A549 (cell line): ENCODE results near the gene ABCA4. TPM values are rescaled to one million over a fixed set of nuclear protein-coding genes. Genes with fewer than 3 reads are reported as not detected.

ENCODE experiments used
- ATAC-seq, 2 experiments: fragments of 200-7000 bp in 1 of 2; fragments of >200 bp in 1 of 2; cut with Nextera tagmentation in 1 of 2; cut with Tn5 transposase in 1 of 2; 3 replicates each; pipeline versions ENCODE4 v1.8.0 to v1.9.1; 2018 to 2020; ENCODE audit warnings: mild to moderate bottlenecking in 1 of 2, moderate library complexity in 1 of 2
- CTCF ChIA-PET: fragments of 300-600 bp; sonication (Branson Sonifier 250); formaldehyde crosslinking; extraction: SDS; loops from one replicate; lab custom pipeline; 2021; ENCODE audit warnings: antibody characterized with exemption, inconsistent platforms; lab: Yijun Ruan, JAX
- POLR2A ChIA-PET: fragments of 350-600 bp; formaldehyde crosslinking; extraction: SDS; loops from one replicate; lab custom pipeline; 2021; ENCODE audit warnings: antibody characterized with exemption, inconsistent platforms; lab: Yijun Ruan, JAX
- DNase-seq, 2 experiments: peaks; one replicate each; pipeline versions ENCODE4 v3.0.0 to v3.0.0-alpha.2; 2011 to 2016; ENCODE audit warnings: low read depth in 1 of 2, low spot score in 1 of 2
- FAIRE-seq: peaks from 2 replicates; lab custom pipeline; 2011; peaks lifted over from hg19 to GRCh38; lab: Jason Lieb, UNC
- H3K27ac ChIP-seq, 2 experiments: fragments of >200 bp; sonication (Bioruptor Twin); formaldehyde crosslinking; 3 replicates each; pipeline ENCODE4 v1.5.1; 2016 to 2017
- H3K4me1 ChIP-seq: fragments of >200 bp; sonication (Bioruptor Twin); formaldehyde crosslinking; 3 replicates; pipeline ENCODE4 v1.6.1; 2016
- H3K4me2 ChIP-seq: fragments of >200 bp; sonication (Bioruptor Twin); formaldehyde crosslinking; 3 replicates; pipeline ENCODE4 v1.6.1; 2016
- H3K4me3 ChIP-seq: fragments of >200 bp; sonication (Bioruptor Twin); formaldehyde crosslinking; 3 replicates; pipeline ENCODE4 v1.5.1; 2016
- H3K9me3 ChIP-seq: fragments of >200 bp; sonication (Bioruptor Twin); formaldehyde crosslinking; 3 replicates; pipeline ENCODE4 v1.6.1; 2016
- CBX2 ChIP-seq: fragments of 200-600 bp; sonication (generic); IDR thresholded peaks from 2 replicates; pipeline ENCODE4 v1.6.1; 2016; ENCODE audit warnings: low read depth, mild to moderate bottlenecking, borderline replicate concordance
- CBX8 ChIP-seq: fragments of 200-600 bp; sonication (generic); IDR thresholded peaks from 2 replicates; pipeline ENCODE4 v1.6.1; 2016
- EP300 ChIP-seq, 2 experiments: fragments of >200 bp; sonication (Bioruptor Twin); formaldehyde crosslinking; IDR thresholded peaks; 2 replicates in 1 of 2; 3 replicates in 1 of 2; pipeline ENCODE4 v1.6.1; 2016 to 2017
- GATA3 ChIP-seq: IDR thresholded peaks from 2 replicates; pipeline ENCODE4 v1.6.1; 2012; ENCODE audit warnings: borderline replicate concordance
- HOXA7 ChIP-seq: fragments of 250-450 bp; sonication (Bioruptor Pico); IDR thresholded peaks from 2 replicates; pipeline ENCODE4 v1.5.0; 2020; ENCODE audit warnings: mild to moderate bottlenecking, moderate library complexity
- JUN ChIP-seq, 2 experiments: fragments of >200 bp; sonication (Bioruptor Twin); formaldehyde crosslinking; IDR thresholded peaks; 2 replicates in 1 of 2; 3 replicates in 1 of 2; pipeline ENCODE4 v1.6.1; 2016 to 2017
- JUNB ChIP-seq: fragments of >200 bp; sonication (Bioruptor Twin); formaldehyde crosslinking; IDR thresholded peaks from 2 replicates; pipeline ENCODE4 v1.6.1; 2016
- KDM5A ChIP-seq: fragments of 200-600 bp; sonication (generic); IDR thresholded peaks from 2 replicates; pipeline ENCODE4 v1.6.1; 2016; ENCODE audit warnings: antibody characterized with exemption, mild to moderate bottlenecking
- MAFK ChIP-seq: fragments of 450-650 bp; IDR thresholded peaks from 2 replicates; pipeline ENCODE4 v1.6.1; 2014; ENCODE audit not compliant: partially characterized antibody
- NPAS2 ChIP-seq: fragments of 250-450 bp; sonication (Bioruptor Pico); IDR thresholded peaks from 2 replicates; pipeline ENCODE4 v1.8.0; 2022; ENCODE audit warnings: mild to moderate bottlenecking, moderate library complexity, borderline replicate concordance
- NR3C1 ChIP-seq: fragments of >200 bp; sonication (Bioruptor Twin); formaldehyde crosslinking; IDR thresholded peaks from 3 replicates; pipeline ENCODE4 v1.6.1; 2017
- PHF8 ChIP-seq: fragments of 200-600 bp; sonication (generic); IDR thresholded peaks from 2 replicates; pipeline ENCODE4 v1.6.1; 2016; ENCODE audit warnings: low read depth, mild to moderate bottlenecking, antibody characterized with exemption, moderate library complexity, borderline replicate concordance
- RAD21 ChIP-seq, 2 experiments: fragments of >200 bp in 1 of 2; sonication (Bioruptor Twin) in 1 of 2; formaldehyde crosslinking in 1 of 2; IDR thresholded peaks in 1 of 2; conservative IDR thresholded peaks in 1 of 2; 2 replicates in 1 of 2; 3 replicates in 1 of 2; pipeline ENCODE4 v1.6.1; 2012 to 2018; ENCODE audit warnings: inconsistent platforms in 1 of 2
- RNF2 ChIP-seq: fragments of 200-600 bp; sonication (generic); IDR thresholded peaks from 2 replicates; pipeline ENCODE4 v1.6.1; 2016; ENCODE audit warnings: low read depth, mild to moderate bottlenecking, antibody characterized with exemption, moderate library complexity, borderline replicate concordance
- WGBS: methylation state at CpG from one replicate; pipeline ENCODE4 v1.1.6; 2017; ENCODE audit errors: missing lambda C conversion rate; 5-methylcytosine and 5-hydroxymethylcytosine counted together
- polyA plus RNA-seq, 4 experiments: library from polyadenylated mRNA; depleted of rRNA in 3 of 4; stranded (reverse); fragments of >200 nt; fragmentation: RNase III in 1 of 4; extraction: RNeasy Plus Mini Kit Qiagen cat#74134 plus additional on column Dnase treatment in 1 of 4; gene quantifications; 2 replicates in 3 of 4; 3 replicates in 1 of 4; pipeline ENCODE4 v1.2.3, GENCODE V29; 2011 to 2017
- TF ChIP-seq, protein P1 (sequence below): IDR thresholded peaks from 2 replicates; pipeline ENCODE4 v1.6.1; 2012; ENCODE audit warnings: low read depth, borderline replicate concordance
- TF ChIP-seq, protein P2 (sequence below): fragments of 250-450 bp; sonication (Bioruptor Pico); IDR thresholded peaks from 2 replicates; pipeline ENCODE4 v1.5.0; 2020; ENCODE audit warnings: low read depth, mild to moderate bottlenecking, moderate library complexity
- TF ChIP-seq, protein P3 (sequence below): IDR thresholded peaks from 2 replicates; pipeline ENCODE4 v1.6.1; 2012

The ABCA4 gene
- polyA plus RNA-seq, 2 of the 4 experiments (the other 2 are of a cell fraction), result 0.05 to 0.23 TPM

DNA sequence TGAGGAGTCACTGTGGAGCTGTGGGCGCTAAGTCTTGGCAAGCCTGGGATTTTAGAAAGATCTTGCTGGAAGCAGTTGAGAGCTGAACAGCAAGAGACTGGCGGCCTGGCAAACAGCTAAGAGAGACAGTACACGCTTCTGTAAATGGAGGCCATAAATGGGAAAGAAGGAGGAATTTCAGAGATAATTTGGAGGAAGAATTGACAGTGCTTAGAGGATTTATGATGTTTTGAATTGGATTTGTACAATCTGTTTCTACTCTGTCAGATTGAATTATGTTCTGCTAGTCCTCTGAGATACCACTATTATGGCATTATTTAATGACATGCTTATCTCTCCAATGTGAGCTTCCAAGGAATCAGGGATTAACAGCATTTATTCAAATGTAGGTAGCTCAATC, 50.1 kb downstream of the ABCA4 start:
- Histone ChIP-seq H3K9me3 (no peaks in the 10 kb centered on the region), H3K27ac (peak overlapping the region; percentile 86; a peak in 5 of 6 replicates), H3K4me1 (peaks cover 34% of the 10 kb centered on the region), H3K4me2 (no peak overlapping the region), H3K4me3 (no peak overlapping the region)
- FAIRE-seq, result no peak
- no peak for ATAC-seq
- DNase-seq, result no peak
- CTCF ChIA-PET, result interaction anchor here (0.6 to 5.2 kb wide), 6 partner anchors 10 to 265 kb away, joined by 3 to 44 read pairs (median 3); no protein-coding TSS in a partner anchor
- WGBS, result 94% methylated on average over 3 of the region's 3 CpGs
- TF ChIP-seq PHF8 (no peak), JUNB (no peak), CBX2 (no peak), MAFK (no peak), RAD21 (conservative IDR thresholded peaks at IDR 0.05 in 1 of 2, IDR thresholded peaks at IDR 0.05 in 1 of 2) (no peak), GATA3 (no peak), KDM5A (no peak), NPAS2 (CRISPR knock-in tag) (no peak), CBX8 (no peak)
- TF ChIP-seq, protein P1, sequence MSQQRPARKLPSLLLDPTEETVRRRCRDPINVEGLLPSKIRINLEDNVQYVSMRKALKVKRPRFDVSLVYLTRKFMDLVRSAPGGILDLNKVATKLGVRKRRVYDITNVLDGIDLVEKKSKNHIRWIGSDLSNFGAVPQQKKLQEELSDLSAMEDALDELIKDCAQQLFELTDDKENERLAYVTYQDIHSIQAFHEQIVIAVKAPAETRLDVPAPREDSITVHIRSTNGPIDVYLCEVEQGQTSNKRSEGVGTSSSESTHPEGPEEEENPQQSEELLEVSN, result no peak
- TF ChIP-seq, protein P2, sequence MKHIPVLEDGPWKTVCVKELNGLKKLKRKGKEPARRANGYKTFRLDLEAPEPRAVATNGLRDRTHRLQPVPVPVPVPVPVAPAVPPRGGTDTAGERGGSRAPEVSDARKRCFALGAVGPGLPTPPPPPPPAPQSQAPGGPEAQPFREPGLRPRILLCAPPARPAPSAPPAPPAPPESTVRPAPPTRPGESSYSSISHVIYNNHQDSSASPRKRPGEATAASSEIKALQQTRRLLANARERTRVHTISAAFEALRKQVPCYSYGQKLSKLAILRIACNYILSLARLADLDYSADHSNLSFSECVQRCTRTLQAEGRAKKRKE (CRISPR knock-in tag), result no peak
- POLR2A ChIA-PET, result no interaction called here

DNA sequence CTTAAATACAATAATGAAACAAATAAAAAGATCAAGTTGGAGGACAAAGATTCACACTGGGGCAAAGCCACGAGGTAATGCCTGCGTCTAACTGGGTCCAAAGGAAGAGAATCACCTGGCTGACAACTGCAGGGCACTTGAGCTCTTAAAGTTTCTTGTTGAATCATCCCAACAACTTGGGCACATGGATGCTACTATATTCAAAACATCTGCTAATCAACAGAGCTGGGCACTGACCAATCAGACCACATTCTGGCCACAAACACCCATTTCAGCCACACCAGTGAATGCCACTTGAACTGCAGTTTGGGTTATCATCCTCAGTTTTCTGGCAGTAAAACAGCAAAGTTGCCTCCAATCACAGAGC, 51.0 kb downstream of the ABCA4 start:
- Histone ChIP-seq H3K4me2 (peak overlapping the region; percentile 69), H3K27ac (peak overlapping the region; percentile 86), H3K4me3 (no peak overlapping the region), H3K4me1 (peaks cover 34% of the 10 kb centered on the region)
- WGBS, result 41% methylated on average over 2 of the region's 2 CpGs
- POLR2A ChIA-PET, result no interaction called here
- FAIRE-seq (no peak), DNase-seq (no peak)
- TF ChIP-seq RNF2 (no peak), RAD21 (conservative IDR thresholded peaks at IDR 0.05 in 1 of 2, IDR thresholded peaks at IDR 0.05 in 1 of 2) (no peak), NR3C1 (no peak), NPAS2 (CRISPR knock-in tag) (no peak)
- TF ChIP-seq, all 56 proteins: peak for 0
- no peak for ATAC-seq
- CTCF ChIA-PET, result interaction anchor here (0.7 to 5.2 kb wide), 3 partner anchors 9 to 266 kb away, joined by 3 to 44 read pairs (median 25); no protein-coding TSS in a partner anchor
- H3K9me3 ChIP-seq, result no peaks in the 10 kb centered on the region

DNA sequence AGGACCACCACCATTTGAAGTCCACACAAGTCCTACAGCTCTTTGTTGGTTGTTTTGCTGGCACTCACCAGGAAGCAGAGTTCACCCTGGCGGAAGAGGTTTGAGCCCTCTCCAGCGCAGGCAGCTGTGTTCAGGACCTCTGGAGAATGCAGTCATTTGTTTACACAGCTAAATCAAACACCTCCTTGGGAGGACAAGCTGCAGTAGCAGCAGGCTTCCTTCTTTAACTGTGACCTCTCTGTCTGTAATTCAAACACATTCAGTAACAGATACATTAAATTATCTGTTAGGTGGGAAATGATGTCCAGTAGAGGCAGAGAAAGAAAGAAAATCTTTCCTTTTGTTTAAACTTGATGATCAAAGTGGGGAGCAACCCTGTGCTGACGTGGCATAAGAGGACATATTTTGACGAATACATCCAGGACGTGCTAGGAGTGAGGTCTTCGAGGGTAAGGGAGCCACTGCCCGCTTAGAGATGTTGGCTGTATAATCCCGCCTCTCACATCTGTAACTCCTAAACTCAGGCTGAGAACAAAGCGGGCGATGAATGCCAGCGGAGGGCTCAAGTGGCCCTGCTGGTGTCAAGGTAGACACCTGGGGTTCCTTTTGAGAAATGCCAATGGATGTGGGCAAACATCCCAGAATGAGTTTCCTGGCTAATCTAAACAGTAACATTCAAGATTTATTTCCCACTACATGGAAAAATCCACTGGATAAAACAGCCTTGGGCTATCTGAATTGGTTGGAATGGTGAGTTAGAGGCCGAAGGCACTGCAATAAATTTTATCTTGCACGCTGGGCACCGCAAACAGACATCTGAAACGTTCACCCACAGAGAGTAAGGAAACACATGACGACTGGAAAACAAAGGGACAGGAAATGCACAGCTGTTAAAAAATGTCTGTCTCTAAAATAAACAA, 51.7 kb downstream of the ABCA4 start:
- Histone ChIP-seq H3K9me3 (no peaks in the 10 kb centered on the region), H3K4me2 (peak overlapping the region; percentile 69), H3K27ac (peak overlapping the region; percentile 86), H3K4me1 (peaks cover 34% of the 10 kb centered on the region), H3K4me3 (no peak overlapping the region)
- ChIA-PET CTCF (interaction anchor here (1.8 to 5.2 kb wide), 2 partner anchors 261 to 267 kb away, joined by 7 to 44 read pairs; no protein-coding TSS in a partner anchor), POLR2A (interaction anchor here (2.1 kb wide), 1 partner anchor 168 kb away, joined by 10 read pairs; the partner anchor contains the start of gene ARHGAP29)
- ATAC-seq (peak; percentile 88 to 96), DNase-seq (peak; percentile 47 to 73), FAIRE-seq (no peak)
- TF ChIP-seq, protein P3, sequence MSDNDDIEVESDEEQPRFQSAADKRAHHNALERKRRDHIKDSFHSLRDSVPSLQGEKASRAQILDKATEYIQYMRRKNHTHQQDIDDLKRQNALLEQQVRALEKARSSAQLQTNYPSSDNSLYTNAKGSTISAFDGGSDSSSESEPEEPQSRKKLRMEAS, result peak; percentile 38
- TF ChIP-seq, protein P1, result peak; percentile 40; the same call in 1 of the 2 replicates
- TF ChIP-seq HOXA7 (CRISPR knock-in tag), result no peak
- no peak; a peak in 1 of 5 replicates for TF ChIP-seq EP300 (IDR thresholded peaks at IDR 0.05)
- TF ChIP-seq JUN (IDR thresholded peaks at IDR 0.05), result 0 out of 5 replicates have a peak, but pooled peaks of 1 of the 2 experiments have one; percentile 37
- TF ChIP-seq MAFK, result peak; percentile 70
- 19% methylated on average over 16 of the region's 16 CpGs for WGBS
